Retinal pigment epithelial cell (primary cell): ENCODE measurements around the gene PRKCH.

Experiments
- DNase-seq: peaks from one replicate; pipeline ENCODE4 v3.0.0-alpha.2; 2010; ENCODE audit warnings: low read depth
- H3K4me3 ChIP-seq: 2 replicates; pipeline ENCODE4 v1.5.1; 2011; ENCODE audit warnings: mild to moderate bottlenecking, low read length, control low read depth, moderate library complexity
- CTCF ChIP-seq: conservative IDR thresholded peaks from 2 replicates; pipeline ENCODE4 v1.5.1; 2011; ENCODE audit warnings: low read depth, low read length, control low read depth, inconsistent platforms

PRKCH gene

GRCh38 chr14:61553730-61554641 is 232.6 kb downstream of the PRKCH start:
- DNase-seq, result peak; percentile 86
- H3K4me3 ChIP-seq, result no peak overlapping the region
- no peak for TF ChIP-seq CTCF

- H3K4me3 ChIP-seq, result no peak overlapping the region
- TF ChIP-seq CTCF, result no peak
- no peak for DNase-seq
Measured at GRCh38 chr14:61555056-61555838, 233.9 kb downstream of the PRKCH start.

- no peak for TF ChIP-seq CTCF
- DNase-seq, result no peak
- no peak overlapping the region for H3K4me3 ChIP-seq
Measured at GRCh38 chr14:61556455-61556854, 235.1 kb downstream of the PRKCH start.

GRCh38 chr14:61557262-61557661 is 235.9 kb downstream of the PRKCH start:
- no peak for DNase-seq
- H3K4me3 ChIP-seq, result no peak overlapping the region
- no peak for TF ChIP-seq CTCF

GRCh38 chr14:61557854-61558253 is 236.5 kb downstream of the PRKCH start:
- H3K4me3 ChIP-seq, result no peak overlapping the region
- TF ChIP-seq CTCF, result no peak
- DNase-seq, result no peak

- H3K4me3 ChIP-seq, result no peak overlapping the region
- DNase-seq, result no peak
- TF ChIP-seq CTCF, result no peak
Measured at GRCh38 chr14:61558271-61558670, 236.9 kb downstream of the PRKCH start.
